MCF 10A (cell line): ENCODE data around the gene PRRC2B. TPM values are rescaled to one million over a fixed set of nuclear protein-coding genes. Genes with fewer than 3 reads are reported as not detected.

Experiments
- BruUV-seq: library from RNA; stranded (reverse); fragments of 400-500 nt; replicated peaks from 2 replicates; lab custom pipeline; 2021; lab: Mats Ljungman, UMichigan
- CTCF ChIA-PET: fragments of 300-600 bp; sonication (Branson Sonifier 250); formaldehyde crosslinking; extraction: SDS; loops from one replicate; lab custom pipeline; 2021; ENCODE audit warnings: antibody characterized with exemption, inconsistent platforms; lab: Yijun Ruan, JAX
- POLR2A ChIA-PET: fragments of 300-600, 350-650 bp; sonication (Branson Sonifier 250); formaldehyde crosslinking; extraction: SDS; loops from one replicate; lab custom pipeline; 2020; ENCODE audit warnings: antibody characterized with exemption, inconsistent platforms; lab: Yijun Ruan, JAX
- DNase-seq: peaks from one replicate; pipeline ENCODE4 v3.0.0-alpha.2; 2018; ENCODE audit not compliant: unreplicated experiment
- H3K27ac Mint-ChIP-seq: one replicate; pipeline ENCODE4 v1.8.0; 2022; ENCODE audit warnings: mild to moderate bottlenecking, low read depth, mixed read lengths; ENCODE audit not compliant: unreplicated experiment
- H3K27me3 Mint-ChIP-seq: one replicate; pipeline ENCODE4 v1.8.0; 2022; ENCODE audit warnings: mixed read lengths; ENCODE audit not compliant: insufficient read depth, unreplicated experiment
- H3K36me3 Mint-ChIP-seq: one replicate; pipeline ENCODE4 v1.8.0; 2022; ENCODE audit warnings: mild to moderate bottlenecking, moderate library complexity, mixed read lengths; ENCODE audit not compliant: insufficient read depth, unreplicated experiment
- H3K4me1 Mint-ChIP-seq: one replicate; pipeline ENCODE4 v1.8.0; 2022; ENCODE audit warnings: mixed read lengths; ENCODE audit not compliant: insufficient read depth, unreplicated experiment
- H3K4me3 Mint-ChIP-seq: one replicate; pipeline ENCODE4 v1.8.0; 2022; ENCODE audit warnings: mild to moderate bottlenecking, moderate library complexity, mixed read lengths; ENCODE audit not compliant: unreplicated experiment
- H3K9me3 Mint-ChIP-seq: one replicate; pipeline ENCODE4 v1.8.0; 2022; ENCODE audit warnings: mixed read lengths; ENCODE audit not compliant: unreplicated experiment
- CTCF ChIP-seq: fragments of 200-600 bp; IDR thresholded peaks from one replicate; pipeline ENCODE4 v1.8.0; 2022; ENCODE audit warnings: antibody characterized with exemption, mild to moderate bottlenecking; ENCODE audit not compliant: unreplicated experiment
- intact Hi-C: fragments of 100-400 bp; cut with micrococcal nuclease; formaldehyde crosslinking; loops from 2 replicates; pipeline ENCODE4 v1.14.1; 2022
- total RNA-seq: library from RNA; stranded (reverse); gene quantifications from 2 replicates; pipeline ENCODE4 v1.2.3, GENCODE V29; 2022

PRRC2B gene
- total RNA-seq, 1 experiment from 2014 or later, result 186 TPM

- Mint-ChIP-seq H3K27me3 (no peaks in the 10 kb centered on the region), H3K36me3 (peaks cover 66% of the 10 kb centered on the region), H3K27ac (peak overlapping the region; percentile 35), H3K4me1 (no peaks in the 10 kb centered on the region), H3K4me3 (no peak overlapping the region), H3K9me3 (no peaks in the 10 kb centered on the region)
- ChIA-PET CTCF (interaction anchor here (0.6 to 2.1 kb wide), 6 partner anchors 9 to 717 kb away, joined by 3 to 13 read pairs (median 3); no protein-coding TSS in a partner anchor), POLR2A (interaction anchor here (0.6 to 1.3 kb wide), 3 partner anchors 25 to 40 kb away, joined by 3 read pairs; no protein-coding TSS in a partner anchor)
- peak; percentile 38 for DNase-seq
- TF ChIP-seq CTCF, result no peak
- BruUV-seq, result no TSS peak
- intact Hi-C loops, result no loop called here
Measured at GRCh38 chr9:131432597-131433301, 38.9 kb downstream of the PRRC2B start.

- no peak for TF ChIP-seq CTCF
- Mint-ChIP-seq H3K27me3 (no peaks in the 10 kb centered on the region), H3K27ac (peak overlapping the region; percentile 12), H3K9me3 (no peaks in the 10 kb centered on the region), H3K4me1 (no peaks in the 10 kb centered on the region), H3K4me3 (no peak overlapping the region), H3K36me3 (peaks cover 71% of the 10 kb centered on the region)
- intact Hi-C loops, result no loop called here
- CTCF ChIA-PET, result interaction anchor here (0.9 to 2.1 kb wide), 3 partner anchors 10 to 718 kb away, joined by 3 to 13 read pairs (median 4); no protein-coding TSS in a partner anchor
- DNase-seq, result no peak
- BruUV-seq, result no TSS peak
- POLR2A ChIA-PET, result interaction anchor here (0.6 to 1.3 kb wide), 2 partner anchors 25 to 30 kb away, joined by 3 read pairs; no protein-coding TSS in a partner anchor
Measured at GRCh38 chr9:131433302-131433854, 39.5 kb downstream of the PRRC2B start.

GRCh38 chr9:131434673-131435072 is 40.8 kb downstream of the PRRC2B start:
- BruUV-seq, result no TSS peak
- peaks cover 81% of the 10 kb centered on the region for H3K36me3 Mint-ChIP-seq
- no peak for TF ChIP-seq CTCF
- no peaks in the 10 kb centered on the region for H3K4me1 Mint-ChIP-seq
- intact Hi-C loops, result no loop called here
- H3K27me3 Mint-ChIP-seq, result no peaks in the 10 kb centered on the region
- POLR2A ChIA-PET, result no interaction called here
- no peak overlapping the region for H3K4me3 Mint-ChIP-seq
- no peak for DNase-seq
- CTCF ChIA-PET, result interaction anchor here (0.7 kb wide), 1 partner anchor 85 kb away, joined by 4 read pairs; no protein-coding TSS in a partner anchor
- no peaks in the 10 kb centered on the region for H3K9me3 Mint-ChIP-seq
- H3K27ac Mint-ChIP-seq, result no peak overlapping the region

- H3K9me3 Mint-ChIP-seq, result no peaks in the 10 kb centered on the region
- BruUV-seq, result no TSS peak
Measured at GRCh38 chr9:131436376-131436775, 42.5 kb downstream of the PRRC2B start.

More at GRCh38 chr9:131436376-131436775, 42.5 kb downstream of the PRRC2B start:
- CTCF ChIA-PET, result interaction anchor here (0.6 kb wide), 1 partner anchor 41 kb away, joined by 4 read pairs; no protein-coding TSS in a partner anchor
- intact Hi-C loops, result no loop called here
- Mint-ChIP-seq H3K4me1 (no peaks in the 10 kb centered on the region), H3K27ac (no peak overlapping the region), H3K4me3 (no peak overlapping the region), H3K27me3 (no peaks in the 10 kb centered on the region), H3K36me3 (peaks cover 82% of the 10 kb centered on the region)
- no peak for DNase-seq
- POLR2A ChIA-PET, result interaction anchor here (0.9 kb wide), 1 partner anchor 13 kb away, joined by 3 read pairs; no protein-coding TSS in a partner anchor
- TF ChIP-seq CTCF, result no peak
